OCI-LY7 (cell line): Measurements from ENCODE around the gene ADPGK. TPM values are rescaled to one million over a fixed set of nuclear protein-coding genes. Genes with fewer than 3 reads are reported as not detected.

Experiments
- BruUV-seq: library from RNA; stranded (reverse); fragments of 400-500 nt; replicated peaks from 2 replicates; lab custom pipeline; 2021; lab: Mats Ljungman, UMichigan
- CTCF ChIA-PET: fragments of 300-600 bp; sonication (Branson Sonifier 250); formaldehyde crosslinking; loops from one replicate; lab custom pipeline; 2022; ENCODE audit warnings: antibody characterized with exemption; ENCODE audit not compliant: unreplicated experiment; lab: Charles Lee
- POLR2A ChIA-PET: fragments of 300-600 bp; sonication (Branson Sonifier 250); formaldehyde crosslinking; loops from one replicate; lab custom pipeline; 2022; ENCODE audit warnings: antibody characterized with exemption; lab: Charles Lee
- DNase-seq: peaks from one replicate; pipeline ENCODE4 v3.0.0-alpha.2; 2015; ENCODE audit warnings: low spot score
- H2AFZ ChIP-seq: fragments of 200-600 bp; sonication (generic), shearing (Covaris generic); 2 replicates; pipeline ENCODE4 v1.6.1; 2014; ENCODE audit warnings: mild to moderate bottlenecking, antibody characterized with exemption, low read length, moderate library complexity
- H3K27ac ChIP-seq: fragments of 200-600 bp; sonication (generic); 2 replicates; pipeline ENCODE4 v1.5.1; 2014; ENCODE audit warnings: mixed run types, low read depth, mild to moderate bottlenecking, moderate library complexity, low read length, inconsistent platforms; ENCODE audit not compliant: poor library complexity, severe bottlenecking
- H3K36me3 ChIP-seq: fragments of 200-600 bp; sonication (generic); 2 replicates; pipeline ENCODE4 v1.6.1; 2014; ENCODE audit warnings: mild to moderate bottlenecking, antibody characterized with exemption, low read length, moderate library complexity, mixed read lengths; ENCODE audit not compliant: insufficient read depth
- H3K4me1 ChIP-seq: fragments of 200-600 bp; sonication (generic); 2 replicates; pipeline ENCODE4 v1.5.1; 2014; ENCODE audit warnings: mild to moderate bottlenecking, low read length; ENCODE audit not compliant: insufficient read depth, poor library complexity, severe bottlenecking
- H3K4me2 ChIP-seq: fragments of 200-600 bp; sonication (generic); 2 replicates; pipeline ENCODE4 v1.6.1; 2014; ENCODE audit warnings: mild to moderate bottlenecking, low read length
- H3K4me3 ChIP-seq: fragments of 200-600 bp; sonication (generic); 2 replicates; pipeline ENCODE4 v1.5.1; 2014; ENCODE audit warnings: mild to moderate bottlenecking, low read depth, low read length; ENCODE audit not compliant: poor library complexity, severe bottlenecking
- H3K79me2 ChIP-seq: fragments of 200-600 bp; sonication (generic); 2 replicates; pipeline ENCODE4 v1.6.1; 2016; ENCODE audit warnings: low read depth, mild to moderate bottlenecking, low read length, moderate library complexity, mixed read lengths; ENCODE audit not compliant: insufficient read depth
- H3K9me2 ChIP-seq: fragments of 200-600 bp; sonication (generic); 2 replicates; pipeline ENCODE4 v1.6.1; 2016; ENCODE audit warnings: mild to moderate bottlenecking, low read length, mixed read lengths; ENCODE audit not compliant: insufficient read depth
- H3K9me3 ChIP-seq: fragments of 200-600 bp; sonication (generic); 2 replicates; pipeline ENCODE4 v1.6.1; 2014; ENCODE audit warnings: mild to moderate bottlenecking, mixed run types, low read length, mixed read lengths
- H4K20me1 ChIP-seq: fragments of 200-600 bp; sonication (generic); 2 replicates; pipeline ENCODE4 v1.6.1; 2014; ENCODE audit warnings: mild to moderate bottlenecking, antibody characterized with exemption, low read length, moderate library complexity, mixed read lengths; ENCODE audit not compliant: insufficient read depth
- EZH2phosphoT487 ChIP-seq: fragments of 200-600 bp; sonication (generic); IDR thresholded peaks from 2 replicates; pipeline ENCODE4 v1.6.1; 2018; ENCODE audit warnings: low read depth, borderline replicate concordance, mild to moderate bottlenecking, mixed run types, antibody characterized with exemption, low read length, moderate library complexity, mixed read lengths
- intact Hi-C: fragments of 100-400 bp; cut with micrococcal nuclease; formaldehyde crosslinking; loops from one replicate; pipeline ENCODE4 v1.10.0; 2022; ENCODE audit not compliant: unreplicated experiment
- total RNA-seq, 2 experiments: library from RNA; depleted of rRNA in 1 of 2; stranded (reverse); fragments of >200 nt in 1 of 2; shearing (Covaris generic) in 1 of 2; gene quantifications; 2 replicates each; pipeline ENCODE4 v1.2.3, GENCODE V29; 2014 to 2022
- TF ChIP-seq, protein P1 (sequence below): fragments of 200-600 bp; sonication (generic); conservative IDR thresholded peaks from 2 replicates; pipeline ENCODE4 v1.5.1; 2014; ENCODE audit warnings: mild to moderate bottlenecking, antibody characterized with exemption, low read length, moderate library complexity, mixed read lengths

ADPGK gene
- total RNA-seq, 2 experiments from 2014 or later = 74.9 to 86.8 TPM

DNA sequence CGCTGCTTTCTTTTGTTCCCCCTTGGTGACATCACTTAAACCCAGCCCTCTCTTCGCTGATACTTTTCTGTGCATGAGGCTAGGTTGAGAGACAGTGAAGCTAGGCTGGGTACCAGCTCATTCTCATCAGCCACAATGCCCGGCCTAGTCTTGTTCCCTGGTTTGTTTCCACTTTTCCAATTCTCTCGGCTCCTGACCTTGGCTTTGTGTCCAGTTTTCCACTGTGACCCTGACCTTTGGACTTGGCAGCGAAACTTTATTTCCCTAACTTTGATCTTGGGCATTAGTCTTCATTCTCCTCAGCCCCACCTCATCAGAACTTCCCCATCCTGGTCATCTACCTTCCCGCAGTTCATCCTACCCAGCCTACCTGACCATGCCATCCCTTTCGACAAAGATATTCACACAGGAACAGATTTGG, 908 bp upstream of the ADPGK start:
- peak overlapping the region; percentile 87 for H3K4me2 ChIP-seq
- POLR2A ChIA-PET = interaction anchor here (0.6 to 1.1 kb wide), 3 partner anchors 82 to 309 kb away, joined by 3 read pairs; no protein-coding TSS in a partner anchor
- peak overlapping the region; percentile 93 for H3K4me3 ChIP-seq
- peaks cover 26% of the 10 kb centered on the region for H3K36me3 ChIP-seq
- H3K9me2 ChIP-seq = no peaks in the 10 kb centered on the region
- CTCF ChIA-PET = no interaction called here
- H3K9me3 ChIP-seq = no peaks in the 10 kb centered on the region
- no peak for DNase-seq
- no TSS peak for BruUV-seq
- peak overlapping the region; percentile 92 for H2AFZ ChIP-seq
- intact Hi-C loops = loop anchor here (5.0 kb wide), 5 partner anchors 62 to 848 kb away; partner anchors contain the start of genes NEO1, NPTN and PARP6
- peak overlapping the region; percentile 50 for H3K27ac ChIP-seq
- H3K4me1 ChIP-seq = peaks cover 22% of the 10 kb centered on the region
- TF ChIP-seq, protein P1, sequence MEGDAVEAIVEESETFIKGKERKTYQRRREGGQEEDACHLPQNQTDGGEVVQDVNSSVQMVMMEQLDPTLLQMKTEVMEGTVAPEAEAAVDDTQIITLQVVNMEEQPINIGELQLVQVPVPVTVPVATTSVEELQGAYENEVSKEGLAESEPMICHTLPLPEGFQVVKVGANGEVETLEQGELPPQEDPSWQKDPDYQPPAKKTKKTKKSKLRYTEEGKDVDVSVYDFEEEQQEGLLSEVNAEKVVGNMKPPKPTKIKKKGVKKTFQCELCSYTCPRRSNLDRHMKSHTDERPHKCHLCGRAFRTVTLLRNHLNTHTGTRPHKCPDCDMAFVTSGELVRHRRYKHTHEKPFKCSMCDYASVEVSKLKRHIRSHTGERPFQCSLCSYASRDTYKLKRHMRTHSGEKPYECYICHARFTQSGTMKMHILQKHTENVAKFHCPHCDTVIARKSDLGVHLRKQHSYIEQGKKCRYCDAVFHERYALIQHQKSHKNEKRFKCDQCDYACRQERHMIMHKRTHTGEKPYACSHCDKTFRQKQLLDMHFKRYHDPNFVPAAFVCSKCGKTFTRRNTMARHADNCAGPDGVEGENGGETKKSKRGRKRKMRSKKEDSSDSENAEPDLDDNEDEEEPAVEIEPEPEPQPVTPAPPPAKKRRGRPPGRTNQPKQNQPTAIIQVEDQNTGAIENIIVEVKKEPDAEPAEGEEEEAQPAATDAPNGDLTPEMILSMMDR = peak; percentile 4; the same call in 1 of the 2 replicates
- TF ChIP-seq EZH2phosphoT487 = no peak
- peaks cover 17% of the 10 kb centered on the region for H4K20me1 ChIP-seq
- H3K79me2 ChIP-seq = peaks cover 37% of the 10 kb centered on the region

DNA sequence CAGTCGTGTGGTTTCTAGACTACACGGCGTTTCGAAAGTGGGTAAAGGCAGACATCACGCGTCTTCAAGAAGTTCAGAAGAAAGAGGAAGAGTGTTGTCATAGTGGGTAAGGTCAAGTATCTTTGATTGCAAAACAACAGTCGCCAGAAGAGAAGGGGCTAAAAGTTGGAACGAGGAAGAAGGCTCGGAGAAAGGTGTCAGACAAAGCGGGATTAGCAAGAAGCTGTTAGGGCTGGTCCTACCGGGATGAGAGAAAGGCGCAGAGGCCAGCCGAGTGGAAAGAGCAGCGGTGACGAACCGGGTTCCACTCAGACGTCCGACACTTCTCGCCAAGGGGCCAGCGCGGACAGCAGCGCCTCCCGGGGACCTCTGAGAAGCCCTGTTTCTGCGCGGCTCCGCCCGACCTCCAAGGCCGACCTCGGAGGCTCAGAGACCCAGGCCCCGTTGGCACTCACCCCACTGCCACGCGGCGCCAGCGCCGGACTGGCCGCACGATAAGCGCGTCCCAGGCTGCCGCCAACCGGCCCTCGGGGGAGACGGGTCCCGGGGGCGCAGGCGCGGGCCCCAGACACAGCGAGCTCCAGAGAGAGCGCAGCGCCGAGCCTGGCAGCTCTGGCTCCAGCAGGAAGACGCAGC, 436 bp downstream of the ADPGK start:
- H2AFZ ChIP-seq = peak overlapping the region; percentile 62
- no peaks in the 10 kb centered on the region for H3K9me3 ChIP-seq
- H4K20me1 ChIP-seq = peaks cover 17% of the 10 kb centered on the region
- peak overlapping the region; percentile 90 for H3K4me2 ChIP-seq
- peak overlapping the region; percentile 50 for H3K27ac ChIP-seq
- ChIA-PET CTCF (no interaction called here), POLR2A (interaction anchor here (0.6 to 1.2 kb wide), 6 partner anchors 11 to 212 kb away, joined by 3 to 5 read pairs (median 4); no protein-coding TSS in a partner anchor)
- intact Hi-C loops = loop anchor here (5.0 kb wide), 5 partner anchors 61 to 849 kb away; partner anchors contain the start of genes NEO1, NPTN and PARP6
- BruUV-seq = no TSS peak
- no peaks in the 10 kb centered on the region for H3K9me2 ChIP-seq
- peak; percentile 56 for DNase-seq
- H3K79me2 ChIP-seq = peaks cover 47% of the 10 kb centered on the region
- H3K4me1 ChIP-seq = peaks cover 22% of the 10 kb centered on the region
- H3K4me3 ChIP-seq = peak overlapping the region; percentile 93
- TF ChIP-seq EZH2phosphoT487 = no peak
- TF ChIP-seq, protein P1 = no peak
- peaks cover 38% of the 10 kb centered on the region for H3K36me3 ChIP-seq
